MM.1S (cell line): ENCODE data around the gene CAMK1.

ENCODE experiments used
- EZH2 ChIP-seq: fragments of 300-600 bp; sonication (generic); optimal IDR thresholded peaks from 2 replicates; pipeline ENCODE3; 2017; ENCODE audit warnings: low read depth, mild to moderate bottlenecking, antibody characterized with exemption, low read length, mixed read lengths
- EZH2phosphoT487 ChIP-seq: fragments of 300-600 bp; sonication (generic); IDR thresholded peaks from 2 replicates; pipeline ENCODE4 v1.6.1; 2018; ENCODE audit warnings: antibody characterized with exemption, low read length
- TF ChIP-seq, protein P1 (sequence below): fragments of 300-600 bp; sonication (generic); IDR thresholded peaks from 2 replicates; pipeline ENCODE4 v1.5.1; 2016; ENCODE audit warnings: antibody characterized with exemption, low read length, mixed read lengths

DNA sequence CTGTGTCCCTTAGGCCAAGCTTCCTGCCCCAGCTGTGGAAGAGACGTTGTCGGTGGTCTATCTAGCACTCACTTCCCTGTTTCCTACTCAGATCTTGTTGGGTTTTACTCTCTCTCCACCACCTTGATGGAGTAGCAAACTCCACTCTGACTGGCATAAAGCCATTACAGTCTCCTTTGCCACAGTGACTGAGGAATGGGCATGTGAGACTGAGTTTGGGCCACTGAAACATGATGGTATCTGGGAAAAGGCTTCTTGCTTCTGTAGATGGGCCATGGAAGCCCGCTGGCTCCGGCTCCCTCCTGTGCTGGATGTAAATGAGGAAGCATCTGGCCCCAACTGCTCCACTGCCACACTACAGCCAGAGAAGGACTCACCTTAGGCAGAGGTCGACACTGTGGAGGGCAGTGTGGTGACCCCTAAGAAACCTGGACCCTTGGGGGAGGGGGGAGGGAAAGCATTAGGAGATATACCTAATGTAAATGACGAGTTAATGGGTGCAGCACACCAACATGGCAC, 9.4 kb upstream of the CAMK1 start:
- TF ChIP-seq, protein P1, sequence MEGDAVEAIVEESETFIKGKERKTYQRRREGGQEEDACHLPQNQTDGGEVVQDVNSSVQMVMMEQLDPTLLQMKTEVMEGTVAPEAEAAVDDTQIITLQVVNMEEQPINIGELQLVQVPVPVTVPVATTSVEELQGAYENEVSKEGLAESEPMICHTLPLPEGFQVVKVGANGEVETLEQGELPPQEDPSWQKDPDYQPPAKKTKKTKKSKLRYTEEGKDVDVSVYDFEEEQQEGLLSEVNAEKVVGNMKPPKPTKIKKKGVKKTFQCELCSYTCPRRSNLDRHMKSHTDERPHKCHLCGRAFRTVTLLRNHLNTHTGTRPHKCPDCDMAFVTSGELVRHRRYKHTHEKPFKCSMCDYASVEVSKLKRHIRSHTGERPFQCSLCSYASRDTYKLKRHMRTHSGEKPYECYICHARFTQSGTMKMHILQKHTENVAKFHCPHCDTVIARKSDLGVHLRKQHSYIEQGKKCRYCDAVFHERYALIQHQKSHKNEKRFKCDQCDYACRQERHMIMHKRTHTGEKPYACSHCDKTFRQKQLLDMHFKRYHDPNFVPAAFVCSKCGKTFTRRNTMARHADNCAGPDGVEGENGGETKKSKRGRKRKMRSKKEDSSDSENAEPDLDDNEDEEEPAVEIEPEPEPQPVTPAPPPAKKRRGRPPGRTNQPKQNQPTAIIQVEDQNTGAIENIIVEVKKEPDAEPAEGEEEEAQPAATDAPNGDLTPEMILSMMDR: no peak
- TF ChIP-seq EZH2 (no peak), EZH2phosphoT487 (no peak)
